Neural progenitor cell (in vitro differentiated cells): ENCODE data around the gene SZRD1.

Source experiments
- EZH2 ChIP-seq: fragments of 200-600 bp; sonication (generic); IDR thresholded peaks from 2 replicates; pipeline ENCODE4 v1.6.1; 2017; ENCODE audit warnings: antibody characterized with exemption, mild to moderate bottlenecking, moderate library complexity
- TF ChIP-seq, protein P1 (sequence below): fragments of 200-600 bp; sonication (generic); IDR thresholded peaks from 2 replicates; pipeline ENCODE4 v1.5.1; 2017; ENCODE audit warnings: antibody characterized with exemption, mild to moderate bottlenecking

DNA sequence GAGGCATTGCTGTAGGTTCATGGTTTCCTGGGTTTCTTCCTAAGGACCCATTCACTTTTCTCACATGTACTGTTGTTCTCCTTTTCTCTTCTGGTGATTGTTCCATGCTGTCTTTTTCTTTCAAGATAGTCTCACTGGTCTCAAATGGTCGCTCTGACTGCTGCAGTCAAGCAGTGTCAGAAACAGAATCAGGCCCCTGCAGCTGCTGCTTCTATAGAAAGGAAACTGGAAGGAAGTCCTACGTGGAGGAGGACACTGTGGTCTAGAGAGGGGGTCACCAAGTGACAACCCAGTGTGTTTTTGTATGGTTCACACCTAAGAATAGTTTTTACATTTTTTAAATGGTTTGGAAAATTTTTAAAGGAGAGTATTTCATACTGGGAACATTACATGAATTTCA lies 75.9 kb downstream of the SZRD1 start:
- TF ChIP-seq, protein P1, sequence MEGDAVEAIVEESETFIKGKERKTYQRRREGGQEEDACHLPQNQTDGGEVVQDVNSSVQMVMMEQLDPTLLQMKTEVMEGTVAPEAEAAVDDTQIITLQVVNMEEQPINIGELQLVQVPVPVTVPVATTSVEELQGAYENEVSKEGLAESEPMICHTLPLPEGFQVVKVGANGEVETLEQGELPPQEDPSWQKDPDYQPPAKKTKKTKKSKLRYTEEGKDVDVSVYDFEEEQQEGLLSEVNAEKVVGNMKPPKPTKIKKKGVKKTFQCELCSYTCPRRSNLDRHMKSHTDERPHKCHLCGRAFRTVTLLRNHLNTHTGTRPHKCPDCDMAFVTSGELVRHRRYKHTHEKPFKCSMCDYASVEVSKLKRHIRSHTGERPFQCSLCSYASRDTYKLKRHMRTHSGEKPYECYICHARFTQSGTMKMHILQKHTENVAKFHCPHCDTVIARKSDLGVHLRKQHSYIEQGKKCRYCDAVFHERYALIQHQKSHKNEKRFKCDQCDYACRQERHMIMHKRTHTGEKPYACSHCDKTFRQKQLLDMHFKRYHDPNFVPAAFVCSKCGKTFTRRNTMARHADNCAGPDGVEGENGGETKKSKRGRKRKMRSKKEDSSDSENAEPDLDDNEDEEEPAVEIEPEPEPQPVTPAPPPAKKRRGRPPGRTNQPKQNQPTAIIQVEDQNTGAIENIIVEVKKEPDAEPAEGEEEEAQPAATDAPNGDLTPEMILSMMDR, result no peak
- no peak for TF ChIP-seq EZH2
